ENCODE data around the gene ENTPD5. TPM values are rescaled to one million over a fixed set of nuclear protein-coding genes. Genes with fewer than 3 reads are reported as not detected.
"Not testable (repeated sequence)": the region's sequence is repeated elsewhere in the genome, so short reads cannot be mapped to it uniquely, and the experiment has no call there.

The ENTPD5 gene
- total RNA-seq, 2 experiments from 2014 or later: 13.5 to 14.4 TPM

DNA sequence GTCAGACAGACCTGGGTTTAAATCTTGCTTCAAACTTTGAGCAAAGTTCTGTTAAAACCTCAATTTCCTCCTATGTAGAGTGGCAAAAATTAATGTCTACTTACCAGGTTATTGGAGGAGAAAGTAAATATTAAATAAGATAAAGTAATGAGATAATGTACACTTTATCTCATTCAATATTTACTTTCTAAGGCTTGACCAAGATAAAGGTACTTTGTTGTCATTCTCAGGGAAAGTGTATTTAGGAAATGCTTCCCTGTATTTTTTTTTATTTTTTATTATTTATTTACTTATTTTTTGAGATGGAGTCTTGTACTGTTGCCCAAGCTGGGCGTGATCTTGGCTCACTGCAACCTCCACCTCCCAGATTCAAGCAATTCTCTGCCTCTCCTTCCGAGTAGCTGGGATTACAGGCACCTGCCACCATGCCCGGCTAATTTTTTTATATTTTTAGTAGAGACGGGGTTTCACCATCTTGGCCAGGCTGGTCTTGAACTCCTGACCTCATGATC lies 73.9 kb downstream of the ENTPD5 start:
- H3K36me3 Mint-ChIP-seq: no peaks in the 10 kb centered on the region
- H3K4me3 Mint-ChIP-seq: no peak overlapping the region
- no peak for DNase-seq
- POLR2A ChIA-PET: no interaction called here
- H3K27ac Mint-ChIP-seq: no peak overlapping the region
- H3K27me3 Mint-ChIP-seq: no peaks in the 10 kb centered on the region
- peaks cover 8% of the 10 kb centered on the region for H3K4me1 Mint-ChIP-seq
- ATAC-seq (ENCODE audit: low read depth): no peak
- no peaks in the 10 kb centered on the region for H3K9me3 Mint-ChIP-seq

DNA sequence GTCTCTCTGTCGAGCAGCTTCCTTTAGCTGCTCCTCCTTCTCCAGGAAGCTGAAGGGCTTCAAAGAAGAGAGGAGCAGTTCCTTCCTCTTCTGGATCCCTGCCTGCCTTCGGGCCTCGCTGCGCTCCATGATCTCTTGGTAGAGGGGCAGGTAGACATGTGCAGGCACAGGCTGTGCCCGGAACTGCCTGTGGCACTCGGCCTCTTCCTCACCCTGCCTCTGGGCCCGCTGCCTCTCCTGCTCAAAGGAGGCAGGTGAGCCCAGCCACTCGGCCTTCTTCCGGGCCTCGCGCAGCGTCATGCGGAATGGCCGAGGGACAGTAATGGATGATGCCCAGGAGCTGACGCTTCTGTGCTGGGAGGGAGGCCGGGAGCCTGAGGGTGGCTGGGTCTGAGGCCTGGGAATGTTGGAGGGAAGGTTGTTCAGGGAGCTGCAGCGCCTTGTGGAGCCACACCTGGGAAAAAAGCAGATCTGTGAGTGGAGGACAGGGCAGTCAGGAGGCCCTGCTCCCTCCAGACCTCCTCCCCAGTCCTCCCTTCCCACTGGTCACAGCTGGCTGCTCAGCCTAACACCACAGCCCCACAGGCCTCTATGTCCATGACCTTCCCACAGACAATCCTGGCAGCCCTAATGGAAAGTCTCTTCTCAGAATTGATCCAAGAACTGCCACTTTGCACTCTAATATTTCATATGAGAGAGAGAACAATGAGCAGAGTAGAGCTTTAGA lies 74.5 kb downstream of the ENTPD5 start:
- H3K4me1 Mint-ChIP-seq: peaks cover 8% of the 10 kb centered on the region
- no peaks in the 10 kb centered on the region for H3K9me3 Mint-ChIP-seq
- ATAC-seq (ENCODE audit: low read depth): no peak
- DNase-seq: no peak
- no peaks in the 10 kb centered on the region for H3K36me3 Mint-ChIP-seq
- no peak overlapping the region for H3K4me3 Mint-ChIP-seq
- POLR2A ChIA-PET: no interaction called here
- H3K27me3 Mint-ChIP-seq: no peaks in the 10 kb centered on the region
- H3K27ac Mint-ChIP-seq: no peak overlapping the region

DNA sequence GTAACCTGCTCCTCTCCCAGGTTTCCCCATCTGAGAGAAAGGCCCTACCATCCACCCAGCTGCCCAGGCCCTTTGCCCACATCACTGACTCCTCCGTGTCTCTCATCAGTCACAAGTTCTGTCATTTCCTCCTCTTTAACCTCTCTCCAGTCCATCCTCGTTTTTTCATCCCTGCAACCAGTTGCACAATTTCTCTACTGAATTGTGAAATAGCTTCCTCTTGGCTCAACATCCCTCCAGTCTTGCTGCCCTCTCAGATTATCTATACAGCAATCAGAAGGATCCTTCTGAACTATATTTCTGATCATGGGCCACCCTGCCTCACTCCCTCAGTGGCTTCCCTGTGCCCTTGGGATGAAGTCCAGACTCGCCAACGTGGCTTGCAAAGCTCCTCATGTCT lies 76.0 kb downstream of the ENTPD5 start:
- H3K27ac Mint-ChIP-seq: peak overlapping the region; percentile 9
- ATAC-seq (ENCODE audit: low read depth) (no peak), DNase-seq (no peak)
- H3K4me1 Mint-ChIP-seq: peaks cover 6% of the 10 kb centered on the region
- no peaks in the 10 kb centered on the region for H3K9me3 Mint-ChIP-seq
- H3K27me3 Mint-ChIP-seq: no peaks in the 10 kb centered on the region
- H3K4me3 Mint-ChIP-seq: no peak overlapping the region
- POLR2A ChIA-PET: interaction anchor here (0.6 kb wide), 1 partner anchor 1999 kb away, joined by 4 read pairs; no protein-coding TSS in a partner anchor
- no peaks in the 10 kb centered on the region for H3K36me3 Mint-ChIP-seq

DNA sequence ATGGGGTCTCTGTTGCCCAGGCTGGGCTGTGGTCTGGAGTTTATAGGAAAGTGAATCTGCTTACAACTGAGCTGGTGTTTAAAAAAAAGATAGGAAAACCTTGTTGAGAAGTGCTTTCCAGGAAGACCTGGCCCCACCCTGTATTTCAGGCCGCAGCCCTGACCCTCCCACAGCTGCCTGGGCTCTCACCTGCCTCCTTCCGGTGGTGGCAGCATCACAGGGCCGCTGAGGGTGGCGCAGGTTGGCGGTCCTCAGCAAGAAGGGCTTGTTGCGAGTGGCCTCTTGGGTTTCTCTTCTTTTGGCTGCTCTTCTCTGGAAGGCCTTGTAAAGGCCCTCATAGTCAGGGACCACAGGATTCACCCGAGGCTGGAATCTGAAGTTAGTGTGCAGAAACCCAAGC lies 76.9 kb downstream of the ENTPD5 start:
- Mint-ChIP-seq H3K4me1 (peaks cover 6% of the 10 kb centered on the region), H3K36me3 (no peaks in the 10 kb centered on the region), H3K9me3 (no peaks in the 10 kb centered on the region), H3K27ac (no peak overlapping the region), H3K4me3 (no peak overlapping the region), H3K27me3 (no peaks in the 10 kb centered on the region)
- DNase-seq (no peak), ATAC-seq (ENCODE audit: low read depth) (no peak)
- POLR2A ChIA-PET: interaction anchor here (0.6 kb wide), 1 partner anchor 77 kb away, joined by 3 read pairs; the partner anchor contains the start of genes BBOF1 and ENTPD5

DNA sequence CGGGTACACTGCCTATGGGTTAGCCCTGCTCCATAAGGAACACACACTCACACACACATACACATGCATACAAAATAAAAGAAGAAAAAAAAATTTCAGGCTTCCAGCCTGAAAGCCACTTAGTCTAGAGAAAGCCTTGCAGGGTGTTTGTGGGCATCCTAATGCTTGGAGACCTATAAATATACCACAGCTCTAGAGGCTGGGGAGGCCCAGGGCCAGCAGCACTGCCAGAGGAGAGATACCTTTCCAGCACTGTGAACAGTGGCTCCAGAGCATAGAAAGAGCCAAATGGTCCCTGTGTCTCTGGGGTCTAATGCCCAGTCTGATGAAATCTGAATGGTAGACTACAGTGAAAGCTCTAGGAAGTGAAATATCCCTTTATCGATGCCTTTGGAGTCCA lies 82.1 kb downstream of the ENTPD5 start:
- POLR2A ChIA-PET: no interaction called here
- no peak overlapping the region for H3K27ac Mint-ChIP-seq
- ATAC-seq (ENCODE audit: low read depth) (no peak), DNase-seq (no peak)
- H3K36me3 Mint-ChIP-seq: peaks cover 12% of the 10 kb centered on the region
- H3K9me3 Mint-ChIP-seq: no peaks in the 10 kb centered on the region
- H3K4me1 Mint-ChIP-seq: no peaks in the 10 kb centered on the region
- no peaks in the 10 kb centered on the region for H3K27me3 Mint-ChIP-seq
- no peak overlapping the region for H3K4me3 Mint-ChIP-seq

DNA sequence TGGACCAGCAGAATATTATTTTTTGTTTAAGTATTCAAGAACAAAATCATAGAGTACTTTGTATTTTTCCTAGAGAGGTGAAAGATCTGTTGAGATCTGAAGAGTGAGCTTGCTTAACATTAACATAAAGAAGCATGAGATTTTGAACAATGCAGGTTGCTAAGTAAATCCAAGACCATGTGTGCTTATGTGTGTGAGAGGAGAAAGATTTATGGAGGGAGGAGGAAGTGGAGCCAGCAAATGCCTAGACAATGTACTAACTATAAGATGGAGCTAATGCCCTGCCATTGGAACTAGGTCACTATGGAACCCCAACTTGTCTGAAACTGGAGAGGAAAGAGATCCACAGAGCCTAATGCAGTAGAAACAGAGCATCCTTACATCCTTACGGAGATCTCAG lies 82.5 kb downstream of the ENTPD5 start:
- Mint-ChIP-seq H3K4me1 (peaks cover under 1% of the 10 kb centered on the region), H3K9me3 (no peaks in the 10 kb centered on the region), H3K27ac (no peak overlapping the region), H3K36me3 (peaks cover 15% of the 10 kb centered on the region), H3K27me3 (no peaks in the 10 kb centered on the region), H3K4me3 (no peak overlapping the region)
- no peak for DNase-seq
- POLR2A ChIA-PET: no interaction called here
- ATAC-seq (ENCODE audit: low read depth): no peak

DNA sequence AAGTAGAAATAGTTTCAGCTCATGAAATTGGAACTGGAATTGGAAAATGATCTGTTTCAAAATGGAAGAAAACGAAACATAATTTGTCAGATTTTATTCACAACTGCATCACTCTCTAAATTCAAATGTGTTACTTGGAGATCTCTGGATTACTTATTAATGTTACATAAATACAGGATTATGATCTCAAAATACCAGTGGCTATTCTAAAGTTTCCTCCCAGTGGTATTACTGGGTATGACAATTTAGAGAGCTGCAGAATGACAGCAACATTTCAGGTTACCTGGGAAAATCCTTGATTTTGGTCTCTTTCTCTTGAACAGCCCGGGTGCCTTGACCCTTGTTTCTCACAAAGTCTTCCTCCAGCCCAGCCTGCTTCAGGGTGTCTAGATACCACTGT lies 83.4 kb downstream of the ENTPD5 start:
- no peak overlapping the region for H3K4me3 Mint-ChIP-seq
- H3K27ac Mint-ChIP-seq: no peak overlapping the region
- H3K36me3 Mint-ChIP-seq: peaks cover 22% of the 10 kb centered on the region
- no peaks in the 10 kb centered on the region for H3K27me3 Mint-ChIP-seq
- ATAC-seq (ENCODE audit: low read depth) (no peak), DNase-seq (no peak)
- no peaks in the 10 kb centered on the region for H3K9me3 Mint-ChIP-seq
- peaks cover 7% of the 10 kb centered on the region for H3K4me1 Mint-ChIP-seq
- POLR2A ChIA-PET: no interaction called here

DNA sequence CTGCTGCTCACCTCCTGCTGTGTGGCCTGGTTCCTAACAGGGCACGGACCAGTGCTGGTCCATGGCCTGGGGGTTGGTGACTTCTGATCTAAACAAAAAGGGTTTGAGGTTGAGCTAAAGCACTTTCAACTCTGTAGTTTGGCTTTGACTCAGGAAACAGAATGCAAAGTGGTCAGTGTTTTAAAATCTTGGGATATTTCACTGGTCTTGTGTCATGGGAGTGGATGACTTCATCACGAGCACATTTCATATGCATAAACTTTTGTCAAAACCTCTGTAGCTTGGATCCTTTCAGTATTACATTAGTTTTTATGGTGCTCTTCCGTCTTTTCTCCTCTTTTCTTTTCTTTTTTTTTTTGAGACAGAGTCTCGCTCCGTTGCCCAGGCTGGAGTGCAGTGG lies 94.8 kb downstream of the ENTPD5 start:
- H3K27ac Mint-ChIP-seq: no peak overlapping the region
- H3K36me3 Mint-ChIP-seq: peaks cover 35% of the 10 kb centered on the region

DNA sequence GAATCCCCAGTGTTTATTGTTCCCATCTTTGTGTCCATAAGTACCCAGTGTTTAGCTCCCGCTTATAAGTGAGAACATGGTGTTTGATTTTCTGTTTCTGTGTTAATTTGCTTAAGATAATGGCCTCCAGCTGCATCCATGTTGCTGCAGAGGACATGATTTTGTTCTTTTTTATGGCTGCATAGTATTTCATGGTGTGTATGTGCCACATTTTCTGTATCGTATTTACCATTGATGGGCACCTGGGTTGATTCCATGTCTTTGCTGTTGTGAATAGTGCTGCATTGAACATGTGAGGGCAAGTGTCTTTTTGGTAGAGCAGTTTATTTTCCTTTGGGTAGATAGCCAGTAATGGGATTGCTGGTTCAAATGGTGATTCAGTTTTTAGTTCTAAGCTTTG lies 99.6 kb downstream of the ENTPD5 start:
- H3K27me3 Mint-ChIP-seq; ATAC-seq (ENCODE audit: low read depth); H3K4me3 Mint-ChIP-seq; H3K4me1 Mint-ChIP-seq; POLR2A ChIA-PET; DNase-seq; H3K27ac Mint-ChIP-seq; H3K9me3 Mint-ChIP-seq: not testable (repeated sequence)
- peaks cover 12% of the 10 kb centered on the region for H3K36me3 Mint-ChIP-seq

More for the DNA sequence above, 94.8 kb downstream of the ENTPD5 start:
- Mint-ChIP-seq H3K9me3 (no peaks in the 10 kb centered on the region), H3K4me1 (peaks cover 3% of the 10 kb centered on the region), H3K4me3 (no peak overlapping the region), H3K27me3 (no peaks in the 10 kb centered on the region)
- ATAC-seq (ENCODE audit: low read depth): no peak
- DNase-seq: no peak
- POLR2A ChIA-PET: no interaction called here

DNA sequence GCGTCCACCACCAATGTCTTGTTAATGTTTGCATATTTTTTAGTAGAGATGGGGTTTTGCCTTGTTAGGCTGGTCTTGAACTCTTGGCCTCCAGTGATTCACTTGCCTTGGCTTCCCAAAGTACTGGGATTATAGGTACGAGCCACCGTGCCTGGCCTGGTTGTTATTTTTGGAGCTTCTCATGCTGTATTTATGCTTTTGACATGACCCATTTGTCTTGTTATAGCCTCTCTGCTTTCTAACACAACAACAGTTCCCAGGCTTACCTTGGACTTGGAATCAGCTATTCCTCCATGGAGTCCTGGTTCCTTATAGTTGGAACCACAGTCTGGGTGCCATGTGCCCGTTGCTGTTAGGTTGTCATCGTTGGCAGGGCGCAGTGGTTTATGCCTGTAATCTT lies 102.8 kb downstream of the ENTPD5 start:
- no peak for DNase-seq
- Mint-ChIP-seq H3K27ac (no peak overlapping the region), H3K27me3 (no peaks in the 10 kb centered on the region), H3K36me3 (peaks cover 29% of the 10 kb centered on the region), H3K9me3 (no peaks in the 10 kb centered on the region), H3K4me1 (peaks cover 1% of the 10 kb centered on the region), H3K4me3 (no peak overlapping the region)
- no peak for ATAC-seq (ENCODE audit: low read depth)
- POLR2A ChIA-PET: interaction anchor here (0.7 kb wide), 1 partner anchor 615 kb away, joined by 3 read pairs; no protein-coding TSS in a partner anchor

DNA sequence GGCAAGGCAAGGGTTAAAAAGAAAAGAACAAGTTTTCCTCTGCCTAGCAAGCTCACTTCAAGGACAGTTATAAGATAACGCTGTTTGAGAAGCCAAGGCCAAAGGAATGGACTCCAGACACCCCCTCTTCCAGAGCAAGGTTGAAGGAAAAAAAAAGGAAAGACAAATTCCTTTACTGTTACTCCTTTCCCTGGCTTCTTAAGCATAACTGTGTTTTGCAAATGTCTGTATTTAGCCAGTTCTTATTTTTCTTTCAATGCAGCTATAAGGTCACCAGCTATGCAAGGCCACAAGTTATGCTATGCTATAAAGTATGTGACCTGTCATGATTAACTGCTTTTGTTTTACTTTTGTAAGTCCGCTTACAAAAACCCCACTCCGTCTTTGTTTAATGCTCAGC lies 105.8 kb downstream of the ENTPD5 start:
- H3K27me3 Mint-ChIP-seq: no peaks in the 10 kb centered on the region
- peaks cover 46% of the 10 kb centered on the region for H3K36me3 Mint-ChIP-seq
- no peak for ATAC-seq (ENCODE audit: low read depth)
- POLR2A ChIA-PET: no interaction called here
- DNase-seq: no peak
- no peaks in the 10 kb centered on the region for H3K9me3 Mint-ChIP-seq
- H3K4me3 Mint-ChIP-seq: no peak overlapping the region
- peaks cover 3% of the 10 kb centered on the region for H3K4me1 Mint-ChIP-seq
- H3K27ac Mint-ChIP-seq: no peak overlapping the region

DNA sequence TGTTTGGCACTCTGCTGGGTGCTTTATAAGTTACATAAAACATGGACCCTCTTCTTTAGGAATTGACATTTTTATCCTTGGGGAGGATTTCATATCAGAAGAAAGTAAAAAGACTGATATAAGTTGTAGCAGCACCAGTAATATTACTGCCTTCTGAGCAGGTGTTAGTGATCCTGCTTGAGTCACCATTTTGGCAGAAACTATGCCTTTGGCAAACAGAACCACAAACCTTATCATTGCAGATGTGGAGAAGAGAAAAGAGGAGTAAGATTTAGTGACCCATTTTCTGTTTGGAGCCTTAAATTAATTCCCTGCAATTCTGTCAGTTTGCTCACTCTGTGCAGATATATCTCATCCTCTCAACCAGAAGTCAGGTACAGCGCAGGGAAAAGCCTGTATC lies 109.4 kb downstream of the ENTPD5 start:
- no peak for DNase-seq
- H3K9me3 Mint-ChIP-seq: no peaks in the 10 kb centered on the region
- POLR2A ChIA-PET: no interaction called here
- H3K4me1 Mint-ChIP-seq: peaks cover 3% of the 10 kb centered on the region
- peaks cover 60% of the 10 kb centered on the region for H3K36me3 Mint-ChIP-seq
- ATAC-seq (ENCODE audit: low read depth): no peak
- no peak overlapping the region for H3K4me3 Mint-ChIP-seq
- no peaks in the 10 kb centered on the region for H3K27me3 Mint-ChIP-seq
- no peak overlapping the region for H3K27ac Mint-ChIP-seq

Data from activated naive CD8-positive, alpha-beta T cell treated with anti-CD3 and anti-CD28 coated beads, Interleukin-2, amount 10 ng/mL, durations not matched to agents 7 days and 5 days (primary cell).